PC-3 (cell line): Measurements from ENCODE around the gene ATG4B.

Source experiments
- EZH2phosphoT487 ChIP-seq: fragments of 300-600 bp; sonication (generic); IDR thresholded peaks from 2 replicates; pipeline ENCODE4 v1.6.1; 2018; ENCODE audit warnings: mild to moderate bottlenecking, antibody characterized with exemption, low read length, borderline replicate concordance
- TF ChIP-seq, protein P1 (sequence below): fragments of 300-600 bp; sonication (generic); conservative IDR thresholded peaks from 2 replicates; pipeline ENCODE4 v1.5.1; 2017; ENCODE audit warnings: antibody characterized with exemption, low read depth, mild to moderate bottlenecking, low read length

DNA sequence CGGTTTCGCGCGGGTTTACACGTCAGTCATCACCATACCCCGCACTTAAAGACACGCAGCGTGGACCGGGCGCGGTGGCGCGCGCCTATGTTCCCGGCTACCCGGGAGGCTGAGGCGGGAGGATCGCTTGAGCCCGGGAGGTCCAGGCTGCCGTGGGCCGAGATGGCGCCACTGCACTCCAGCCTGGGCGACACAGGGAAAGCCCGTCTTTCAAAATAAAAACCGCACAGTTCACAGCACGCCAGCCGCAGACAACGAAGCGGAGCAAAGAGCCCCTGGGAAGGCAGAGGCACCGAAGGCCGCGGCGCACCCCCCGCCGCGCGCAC lies 48.8 kb downstream of the ATG4B start:
- TF ChIP-seq, protein P1, sequence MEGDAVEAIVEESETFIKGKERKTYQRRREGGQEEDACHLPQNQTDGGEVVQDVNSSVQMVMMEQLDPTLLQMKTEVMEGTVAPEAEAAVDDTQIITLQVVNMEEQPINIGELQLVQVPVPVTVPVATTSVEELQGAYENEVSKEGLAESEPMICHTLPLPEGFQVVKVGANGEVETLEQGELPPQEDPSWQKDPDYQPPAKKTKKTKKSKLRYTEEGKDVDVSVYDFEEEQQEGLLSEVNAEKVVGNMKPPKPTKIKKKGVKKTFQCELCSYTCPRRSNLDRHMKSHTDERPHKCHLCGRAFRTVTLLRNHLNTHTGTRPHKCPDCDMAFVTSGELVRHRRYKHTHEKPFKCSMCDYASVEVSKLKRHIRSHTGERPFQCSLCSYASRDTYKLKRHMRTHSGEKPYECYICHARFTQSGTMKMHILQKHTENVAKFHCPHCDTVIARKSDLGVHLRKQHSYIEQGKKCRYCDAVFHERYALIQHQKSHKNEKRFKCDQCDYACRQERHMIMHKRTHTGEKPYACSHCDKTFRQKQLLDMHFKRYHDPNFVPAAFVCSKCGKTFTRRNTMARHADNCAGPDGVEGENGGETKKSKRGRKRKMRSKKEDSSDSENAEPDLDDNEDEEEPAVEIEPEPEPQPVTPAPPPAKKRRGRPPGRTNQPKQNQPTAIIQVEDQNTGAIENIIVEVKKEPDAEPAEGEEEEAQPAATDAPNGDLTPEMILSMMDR: no peak
- TF ChIP-seq EZH2phosphoT487: no peak
